HepG2 (cell line): Measurements from ENCODE around the gene DCDC2C. TPM values are rescaled to one million over a fixed set of nuclear protein-coding genes. Genes with fewer than 3 reads are reported as not detected.
A peak's percentile ranks its signal among the peaks of the same experiment; 100 is the strongest.

ENCODE experiments used
- ATAC-seq: fragments of 200-7000 bp; cut with Tn5 transposase; 3 replicates; pipeline ENCODE4 v1.9.1; 2020; ENCODE audit warnings: mild to moderate bottlenecking, moderate library complexity
- BruUV-seq: library from RNA; stranded (reverse); fragments of 400-500 nt; replicated peaks from 2 replicates; lab custom pipeline; 2021; lab: Mats Ljungman, UMichigan
- CTCF ChIA-PET: fragments of 300-600 bp; formaldehyde crosslinking; extraction: SDS; loops from one replicate; lab custom pipeline; 2021; ENCODE audit warnings: low total read pairs, inconsistent platforms, low intra/inter-chr PET ratio; lab: Yijun Ruan, JAX
- POLR2A ChIA-PET: fragments of 350-600 bp; sonication (Branson Sonifier 250); formaldehyde crosslinking; loops from one replicate; lab custom pipeline; 2020; ENCODE audit warnings: antibody characterized with exemption, inconsistent platforms; lab: Yijun Ruan, JAX
- DNase-seq: peaks from one replicate; pipeline ENCODE4 v3.0.0-alpha.2; 2015; ENCODE audit warnings: low spot score
- FAIRE-seq: peaks from 3 replicates; lab custom pipeline; 2011; peaks lifted over from hg19 to GRCh38; lab: Jason Lieb, UNC
- H2AFZ ChIP-seq: one replicate; pipeline ENCODE4 v1.6.1; 2011; ENCODE audit warnings: low read length, inconsistent platforms
- H3K27ac ChIP-seq: fragments of 300-600 bp; 3 replicates; pipeline ENCODE4 v1.8.0; 2011; ENCODE audit warnings: mixed run types, mild to moderate bottlenecking, mixed read lengths, low read length, inconsistent platforms; ENCODE audit not compliant: insufficient read depth; ENCODE audit errors: extremely low read length
- H3K27me3 ChIP-seq, 2 experiments: fragments of 200-600 bp in 1 of 2; 2 replicates in 1 of 2; 3 replicates in 1 of 2; pipeline versions ENCODE4 v1.6.0 to v1.8.0; 2011; ENCODE audit warnings: low read length in 2 of 2, mild to moderate bottlenecking in 2 of 2, moderate library complexity in 2 of 2, inconsistent platforms in 1 of 2; ENCODE audit not compliant: insufficient read depth in 2 of 2, control insufficient read depth in 1 of 2
- H3K36me3 ChIP-seq, 2 experiments: fragments of 200-600 bp in 1 of 2; replicated peaks in 1 of 2; 2 replicates in 1 of 2; 3 replicates in 1 of 2; pipeline versions ENCODE4 v1.5.1 to v1.8.0; 2011; ENCODE audit warnings: low read length in 2 of 2, inconsistent platforms in 1 of 2; ENCODE audit not compliant: insufficient read depth in 2 of 2, control insufficient read depth in 1 of 2
- H3K4me1 ChIP-seq: 2 replicates; pipeline ENCODE4 v1.5.1; 2012; ENCODE audit warnings: low read length, inconsistent platforms; ENCODE audit not compliant: insufficient read depth
- H3K4me2 ChIP-seq: 2 replicates; pipeline ENCODE4 v1.6.0; 2011; ENCODE audit warnings: low read depth, low read length, inconsistent platforms
- H3K4me3 ChIP-seq, 3 experiments: fragments of 200-600 bp in 1 of 3; sonication (generic), shearing (Covaris generic) in 1 of 3; replicated peaks in 1 of 3; 2 replicates each; pipeline ENCODE4 v1.5.1; 2011 to 2016; ENCODE audit warnings: low read length in 3 of 3, inconsistent platforms in 2 of 3, low read depth in 2 of 3, mild to moderate bottlenecking in 2 of 3, control low read depth in 1 of 3, mixed read lengths in 1 of 3; ENCODE audit not compliant: insufficient read depth in 1 of 3
- H3K79me2 ChIP-seq: one replicate; pipeline ENCODE4 v1.6.1; 2011; ENCODE audit warnings: low read length, inconsistent platforms; ENCODE audit not compliant: insufficient read depth
- H3K9ac ChIP-seq: 2 replicates; pipeline ENCODE4 v1.6.0; 2011; ENCODE audit warnings: mild to moderate bottlenecking, low read depth, low read length, inconsistent platforms; ENCODE audit not compliant: insufficient read depth
- H3K9me3 ChIP-seq: 2 replicates; pipeline ENCODE4 v1.5.1; 2012; ENCODE audit warnings: mild to moderate bottlenecking, low read length
- H4K20me1 ChIP-seq: 2 replicates; pipeline ENCODE4 v1.6.0; 2011; ENCODE audit warnings: inconsistent platforms, mild to moderate bottlenecking, low read length, moderate library complexity; ENCODE audit not compliant: insufficient read depth
- ATF1 ChIP-seq: IDR thresholded peaks from 2 replicates; pipeline ENCODE4 v1.6.1; 2016; ENCODE audit warnings: mild to moderate bottlenecking, control low read depth
- CTCF ChIP-seq: sonication (generic); formaldehyde crosslinking; IDR thresholded peaks from 2 replicates; pipeline ENCODE4 v1.5.0; 2020; ENCODE audit warnings: mild to moderate bottlenecking, missing genetic modification reagents, moderate library complexity
- KDM1A ChIP-seq: IDR thresholded peaks from 2 replicates; pipeline ENCODE4 v1.6.1; 2016; ENCODE audit warnings: missing compliant biosample characterization
- LCORL ChIP-seq, 2 experiments: fragments of 450-650 bp in 1 of 2; sonication (generic) in 1 of 2; formaldehyde crosslinking in 1 of 2; IDR thresholded peaks; 2 replicates each; pipeline versions ENCODE4 v1.5.0 to v1.6.1; 2017 to 2020; ENCODE audit warnings: antibody characterized with exemption in 1 of 2, missing genetic modification reagents in 1 of 2
- MYPOP ChIP-seq: sonication (generic); formaldehyde crosslinking; IDR thresholded peaks from 2 replicates; pipeline ENCODE4 v1.8.1; 2023; ENCODE audit warnings: mild to moderate bottlenecking, moderate library complexity, missing genetic modification reagents
- SMC3 ChIP-seq: IDR thresholded peaks from 2 replicates; pipeline ENCODE4 v1.6.1; 2011; ENCODE audit warnings: low read length, improper control_type of control experiment
- STAG1 ChIP-seq: sonication (generic); formaldehyde crosslinking; IDR thresholded peaks from 2 replicates; pipeline ENCODE4 v1.4.0; 2020; ENCODE audit warnings: missing genetic modification reagents
- ZNF547 ChIP-seq: sonication (generic); formaldehyde crosslinking; IDR thresholded peaks from 2 replicates; pipeline ENCODE4 v1.5.1; 2020; ENCODE audit warnings: mild to moderate bottlenecking, missing genetic modification reagents
- ZNF703 ChIP-seq: sonication (generic); formaldehyde crosslinking; IDR thresholded peaks from 2 replicates; pipeline ENCODE4 v1.5.1; 2020; ENCODE audit warnings: missing genetic modification reagents, mild to moderate bottlenecking, moderate library complexity, borderline replicate concordance
- ZSCAN5A ChIP-seq: sonication (generic); formaldehyde crosslinking; IDR thresholded peaks from 2 replicates; pipeline ENCODE4 v1.8.0; 2022; ENCODE audit warnings: mild to moderate bottlenecking, missing genetic modification reagents, borderline replicate concordance
- WGBS: methylation state at CpG from one replicate; pipeline ENCODE4 v1.1.6; 2017; ENCODE audit warnings: low lambda C conversion rate; 5-methylcytosine and 5-hydroxymethylcytosine counted together
- in situ Hi-C: cut with HindIII; loops from 2 replicates; pipeline ENCODE4 v1.10.0; 2017; ENCODE audit warnings: low pct_unique_long_range_greater_than_20kb; ENCODE audit not compliant: extremely low pct_ligation_motif_present
- intact Hi-C: fragments of 100-400 bp; cut with micrococcal nuclease; formaldehyde crosslinking; loops from one replicate; pipeline ENCODE4 v1.10.0; 2022; ENCODE audit not compliant: unreplicated experiment
- polyA plus RNA-seq, 8 experiments: library from polyadenylated mRNA; depleted of rRNA in 3 of 8; stranded (reverse) in 7 of 8; unstranded in 1 of 8; fragments of >200 nt; fragmentation: Illumina TruSeq in 4 of 8; extraction: Trizol in 4 of 8; gene quantifications; 2 replicates each; pipeline versions ENCODE4 v1.2.1 to v1.2.3, GENCODE V29; 2011 to 2016; ENCODE audit warnings: low read depth in 4 of 8, missing spikeins in 1 of 8, mixed read lengths in 1 of 8; ENCODE audit not compliant: insufficient read depth in 1 of 8
- total RNA-seq, 5 experiments: library from RNA; depleted of rRNA; stranded (reverse); fragments of >200 nt; fragmentation: Illumina TruSeq; extraction: Trizol; gene quantifications; 2 replicates each; pipeline ENCODE4 v1.2.3, GENCODE V29; 2016; ENCODE audit warnings: low read depth in 1 of 5

The DCDC2C gene
- total and polyA plus RNA-seq, 2 of the 13 experiments (the other 11 are each of a cell fraction or from before 2014, with no cell fraction given) = not detected

GRCh38 chr2:3728104-3729054 lies 25.0 kb downstream of the DCDC2C start:
- H3K4me2 ChIP-seq = no peak overlapping the region
- H4K20me1 ChIP-seq = no peaks in the 10 kb centered on the region
- intact Hi-C loops = loop anchor here (1.0 kb wide), 3 partner anchors 53 to 99 kb away; no protein-coding TSS in a partner anchor
- BruUV-seq = no TSS peak
- H3K79me2 ChIP-seq = no peaks in the 10 kb centered on the region
- ChIA-PET POLR2A (no interaction called here), CTCF (interaction anchor here (0.6 to 2.4 kb wide), 4 partner anchors 52 to 100 kb away, joined by 3 to 17 read pairs (median 9); no protein-coding TSS in a partner anchor)
- DNase-seq (peak; percentile 44), ATAC-seq (peak; percentile 47), FAIRE-seq (peak; percentile 80)
- no peaks in the 10 kb centered on the region for H3K36me3 ChIP-seq
- TF ChIP-seq KDM1A (CRISPR knock-in tag) = no peak
- no peak for TF ChIP-seq MYPOP
- TF ChIP-seq ZNF547 (CRISPR knock-in tag) = no peak
- TF ChIP-seq CTCF (CRISPR knock-in tag) = peak; percentile 70
- no peak for TF ChIP-seq ATF1 (CRISPR knock-in tag)
- TF ChIP-seq STAG1 (CRISPR knock-in tag) = peak; percentile 73
- TF ChIP-seq ZNF703 (CRISPR knock-in tag) = no peak
- peak; percentile 40; the same call in 1 of the 2 replicates for TF ChIP-seq SMC3
- TF ChIP-seq LCORL (IDR thresholded peaks at IDR 0.05) = no peak
- 0 out of 2 replicates have a peak, but pooled peaks have one; percentile 24 for TF ChIP-seq LCORL (CRISPR knock-in tag; IDR thresholded peaks at IDR 0.05)
- TF ChIP-seq ZSCAN5A (CRISPR knock-in tag) = no peak
- H3K9ac ChIP-seq = no peak overlapping the region
- WGBS = 17% methylated on average over 22 of the region's 22 CpGs
- H3K27me3 ChIP-seq = peaks cover 8 to 85% of the 10 kb centered on the region in 2 experiments
- no peak overlapping the region for H2AFZ ChIP-seq
- H3K4me1 ChIP-seq = no peaks in the 10 kb centered on the region
- H3K27ac ChIP-seq = no peak overlapping the region
- no peak overlapping the region for H3K4me3 ChIP-seq
- no peaks in the 10 kb centered on the region for H3K9me3 ChIP-seq
- in situ Hi-C loops = no loop called here
